K562 (cell line): ENCODE results near the gene GNRH2. TPM values are rescaled to one million over a fixed set of nuclear protein-coding genes. Genes with fewer than 3 reads are reported as not detected.

Source experiments
- CGGBP1 ChIP-seq: fragments of 250-450 bp; sonication (Bioruptor Pico); IDR thresholded peaks from 2 replicates; pipeline ENCODE4 v1.9.0; 2021; ENCODE audit warnings: mild to moderate bottlenecking
- CREB3 ChIP-seq: fragments of 450-650 bp; conservative IDR thresholded peaks from 2 replicates; pipeline ENCODE4 v1.6.1; 2016; ENCODE audit warnings: missing genetic modification characterization, low read depth, mild to moderate bottlenecking, missing compliant biosample characterization, moderate library complexity
- ETV1 ChIP-seq: fragments of 450-650 bp; conservative IDR thresholded peaks from 2 replicates; pipeline ENCODE4 v1.6.1; 2016; ENCODE audit warnings: missing genetic modification characterization, control low read depth, low read depth, missing compliant biosample characterization
- HDAC1 ChIP-seq, 2 experiments: fragments of 450-650 bp; IDR thresholded peaks; 2 replicates each; pipeline ENCODE4 v1.6.1; 2016 to 2017; ENCODE audit warnings: inconsistent platforms in 1 of 2, mild to moderate bottlenecking in 1 of 2, moderate library complexity in 1 of 2
- NFXL1 ChIP-seq: fragments of 450-650 bp; formaldehyde crosslinking; IDR thresholded peaks from 2 replicates; pipeline ENCODE4 v1.4.0; 2021; ENCODE audit warnings: mild to moderate bottlenecking
- RERE ChIP-seq: sonication (generic); formaldehyde crosslinking; IDR thresholded peaks from 2 replicates; pipeline ENCODE4 v1.8.0; 2023; ENCODE audit warnings: missing genetic modification reagents, mild to moderate bottlenecking, borderline replicate concordance
- RFX7 ChIP-seq: fragments of 250-450 bp; sonication (Bioruptor Pico); IDR thresholded peaks from 2 replicates; pipeline ENCODE4 v1.5.1; 2021; ENCODE audit warnings: mild to moderate bottlenecking
- SETDB1 ChIP-seq: IDR thresholded peaks from one replicate; pipeline ENCODE4 v1.6.1; 2012; ENCODE audit warnings: low read length, control low read depth, inconsistent platforms
- ZBTB40 ChIP-seq, 2 experiments: fragments of 450-650 bp in 1 of 2; sonication (generic) in 1 of 2; formaldehyde crosslinking in 1 of 2; IDR thresholded peaks; 2 replicates each; pipeline versions ENCODE4 v1.7.1 to v1.9.0; 2016 to 2022; ENCODE audit warnings: inconsistent platforms in 1 of 2, mild to moderate bottlenecking in 1 of 2, missing genetic modification reagents in 1 of 2
- polyA plus RNA-seq, 8 experiments: library from polyadenylated mRNA; depleted of rRNA in 4 of 8; stranded (reverse) in 5 of 8; unstranded in 3 of 8; fragments of >200 nt; fragmentation: Nextera tagmentation in 2 of 8; fragmentation: Illumina TruSeq in 1 of 8; extraction: Ambion mirVana in 2 of 8; extraction: Trizol in 1 of 8; gene quantifications; 2 replicates each; pipeline versions ENCODE4 v1.2.1 to v1.2.3, GENCODE V29; 2011 to 2014; ENCODE audit warnings: inconsistent platforms in 1 of 8, missing spikeins in 1 of 8
- total RNA-seq, 7 experiments: library from RNA; depleted of rRNA in 6 of 7; stranded (reverse); fragments of >200 nt in 6 of 7; fragmentation: Illumina TruSeq in 2 of 7; extraction: Trizol in 2 of 7; gene quantifications; 2 replicates each; pipeline versions ENCODE4 v1.2.1 to v1.2.3, GENCODE V29; 2011 to 2021; ENCODE audit warnings: low replicate concordance in 1 of 7

The GNRH2 gene
- total and polyA plus RNA-seq, 9 of the 15 experiments (the other 6 are each of a cell fraction or from before 2014, with no cell fraction given): 0.11 to 0.50 (median 0.24) TPM; not detected in 5

GRCh38 chr20:3047486-3048419, 4.3 kb downstream of the GNRH2 start (continued):
- TF ChIP-seq ZBTB40 (IDR thresholded peaks at IDR 0.05) (peak; percentile 98), ZBTB40 (CRISPR knock-in tag; IDR thresholded peaks at IDR 0.05) (peak; percentile 99), RFX7 (CRISPR knock-in tag) (no peak), CREB3 (tag) (no peak), CGGBP1 (CRISPR knock-in tag) (no peak), RERE (CRISPR knock-in tag) (no peak), SETDB1 (no peak), ETV1 (no peak), NFXL1 (CRISPR knock-in tag) (no peak), HDAC1 (IDR thresholded peaks at IDR 0.05) (no peak)
